ENCODE data around the gene C1orf167.

Gene C1orf167

GRCh38 chr1:11784993-11785769 is 23.2 kb downstream of the C1orf167 start:
- no peak for DNase-seq (ENCODE audit: low spot score)

- no peak for DNase-seq (ENCODE audit: low spot score)
These were observed 24.2 kb downstream of the C1orf167 start for GRCh38 chr1:11786168-11786567.

GRCh38 chr1:11787251-11787803 is 25.3 kb downstream of the C1orf167 start:
- no peak for DNase-seq (ENCODE audit: low spot score)

- DNase-seq (ENCODE audit: low spot score), result no peak
These were observed 25.9 kb downstream of the C1orf167 start for GRCh38 chr1:11787804-11788436.

GRCh38 chr1:11788549-11789053 is 26.6 kb downstream of the C1orf167 start:
- DNase-seq (ENCODE audit: low spot score), result no peak

GRCh38 chr1:11789126-11790067 is 27.4 kb downstream of the C1orf167 start:
- DNase-seq (ENCODE audit: low spot score), result no peak

GRCh38 chr1:11790101-11790879 is 28.3 kb downstream of the C1orf167 start:
- DNase-seq (ENCODE audit: low spot score), result no peak

- peak; percentile 67 for DNase-seq (ENCODE audit: low spot score)
These were observed 29.1 kb downstream of the C1orf167 start for GRCh38 chr1:11790880-11791715.

- no peak for DNase-seq (ENCODE audit: low spot score)
These were observed 30.1 kb downstream of the C1orf167 start for GRCh38 chr1:11792106-11792505.

GRCh38 chr1:11793819-11794218 is 31.8 kb downstream of the C1orf167 start:
- no peak for DNase-seq (ENCODE audit: low spot score)

- no peak for DNase-seq (ENCODE audit: low spot score)
These were observed 32.6 kb downstream of the C1orf167 start for GRCh38 chr1:11794446-11795237.

- DNase-seq (ENCODE audit: low spot score), result no peak
These were observed 33.4 kb downstream of the C1orf167 start for GRCh38 chr1:11795238-11795890.

- no peak for DNase-seq (ENCODE audit: low spot score)
These were observed 34.2 kb downstream of the C1orf167 start for GRCh38 chr1:11796036-11796828.

- DNase-seq (ENCODE audit: low spot score), result no peak
These were observed 35.7 kb downstream of the C1orf167 start for GRCh38 chr1:11797525-11798216.

GRCh38 chr1:11799099-11799498 is 37.1 kb downstream of the C1orf167 start:
- DNase-seq (ENCODE audit: low spot score), result no peak

- no peak for DNase-seq (ENCODE audit: low spot score)
These were observed 37.9 kb downstream of the C1orf167 start for GRCh38 chr1:11799896-11800295.

GRCh38 chr1:11800391-11800755 is 38.4 kb downstream of the C1orf167 start:
- DNase-seq (ENCODE audit: low spot score), result no peak
